Measurements from ENCODE around the gene LRRC25. TPM values are rescaled to one million over a fixed set of nuclear protein-coding genes. Genes with fewer than 3 reads are reported as not detected.

LRRC25 gene
- total RNA-seq, 1 experiment from 2014 or later, result not detected

- no peak overlapping the region for H3K4me3 Mint-ChIP-seq (ENCODE audit: unreplicated experiment)
- ChIA-PET POLR2A (no interaction called here), CTCF (interaction anchor here (0.6 kb wide), 1 partner anchor 21 kb away, joined by 3 read pairs; no protein-coding TSS in a partner anchor)
- Histone ChIP-seq H3K4me3 (ENCODE audit: low read depth, low read length) (no peak overlapping the region), H3K9me3 (no peaks in the 10 kb centered on the region), H3K36me3 (ENCODE audit: control insufficient read depth, insufficient read depth, low read length) (no peaks in the 10 kb centered on the region; the same call in 1 of the 2 replicates), H3K27me3 (replicated peaks; ENCODE audit: control insufficient read depth, insufficient read depth, low read length) (no peaks in the 10 kb centered on the region), H3K4me1 (no peaks in the 10 kb centered on the region)
- TF ChIP-seq CTCF (IDR thresholded peaks at IDR 0.05; ENCODE audit: insufficient read depth in 1 of 2, low read depth in 1 of 2, low read length in 1 of 2, severe bottlenecking in 1 of 2, unreplicated experiment in 1 of 2), result no peak
- no peaks in the 10 kb centered on the region for H3K27me3 Mint-ChIP-seq (ENCODE audit: insufficient read depth, unreplicated experiment)
- H3K27ac Mint-ChIP-seq (ENCODE audit: unreplicated experiment), result no peak overlapping the region
- DNase-seq, result no peak
- BruUV-seq (replicated peaks), result no TSS peak
- intact Hi-C loops (cut with micrococcal nuclease; ENCODE audit: unreplicated experiment), result no loop called here
- H3K36me3 Mint-ChIP-seq (ENCODE audit: insufficient read depth, unreplicated experiment), result peaks cover 18% of the 10 kb centered on the region
- H3K4me1 Mint-ChIP-seq (ENCODE audit: low read depth, unreplicated experiment), result no peaks in the 10 kb centered on the region
- H3K9me3 Mint-ChIP-seq (ENCODE audit: unreplicated experiment), result no peaks in the 10 kb centered on the region
Observed at GRCh38 chr19:18431351-18432197, 34.2 kb upstream of the LRRC25 start.

DNA sequence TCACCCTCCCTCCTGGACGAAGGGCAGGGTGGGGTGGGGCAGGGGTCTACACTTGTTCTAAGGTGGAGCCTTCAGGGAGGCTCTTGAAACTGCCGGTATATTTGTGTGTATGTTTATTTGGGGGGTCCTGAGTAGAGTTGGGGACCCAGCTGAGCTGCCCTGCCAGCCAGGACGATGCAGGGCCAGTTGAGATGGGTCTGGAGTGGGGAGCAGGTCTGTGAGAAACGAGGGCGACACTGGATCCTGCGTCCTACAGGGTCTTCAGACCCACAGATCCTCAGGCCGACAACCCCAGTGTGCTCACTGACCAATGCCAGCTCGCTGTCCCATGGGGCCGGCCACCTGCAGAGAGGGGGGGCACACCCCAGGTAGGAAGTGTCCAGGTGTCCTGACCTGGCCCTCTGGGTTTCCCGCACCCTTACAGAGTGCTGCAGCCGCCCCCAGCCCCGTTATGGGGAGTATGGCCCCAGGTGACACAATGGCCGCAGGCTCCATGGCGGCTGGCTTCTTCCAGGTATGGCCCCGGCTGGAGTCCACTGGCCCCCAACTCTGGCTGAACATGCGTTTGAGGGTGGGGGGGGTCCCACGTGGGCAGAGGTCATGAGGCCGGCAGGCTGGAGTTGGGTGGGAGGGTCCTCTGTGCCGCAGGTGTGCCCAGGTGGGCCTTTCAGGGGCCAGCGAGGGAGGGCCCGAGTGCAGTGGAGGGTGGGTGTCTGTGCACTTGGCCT, 33.2 kb upstream of the LRRC25 start:
- H3K36me3 Mint-ChIP-seq (ENCODE audit: insufficient read depth, unreplicated experiment), result peaks cover 14% of the 10 kb centered on the region
- H3K27me3 Mint-ChIP-seq (ENCODE audit: insufficient read depth, unreplicated experiment), result no peaks in the 10 kb centered on the region
- CTCF ChIA-PET, result no interaction called here
- Histone ChIP-seq H3K4me1 (no peaks in the 10 kb centered on the region), H3K9me3 (no peaks in the 10 kb centered on the region), H3K27me3 (replicated peaks; ENCODE audit: control insufficient read depth, insufficient read depth, low read length) (no peaks in the 10 kb centered on the region), H3K36me3 (ENCODE audit: control insufficient read depth, insufficient read depth, low read length) (no peaks in the 10 kb centered on the region; the same call in 1 of the 2 replicates), H3K4me3 (ENCODE audit: low read depth, low read length) (no peak overlapping the region)
- BruUV-seq (replicated peaks), result no TSS peak
- H3K4me3 Mint-ChIP-seq (ENCODE audit: unreplicated experiment), result no peak overlapping the region
- DNase-seq, result no peak
- H3K9me3 Mint-ChIP-seq (ENCODE audit: unreplicated experiment), result no peaks in the 10 kb centered on the region
- H3K4me1 Mint-ChIP-seq (ENCODE audit: low read depth, unreplicated experiment), result no peaks in the 10 kb centered on the region
- no peak for TF ChIP-seq CTCF (IDR thresholded peaks at IDR 0.05; ENCODE audit: insufficient read depth in 1 of 2, low read depth in 1 of 2, low read length in 1 of 2, severe bottlenecking in 1 of 2, unreplicated experiment in 1 of 2)
- intact Hi-C loops (cut with micrococcal nuclease; ENCODE audit: unreplicated experiment), result no loop called here
- POLR2A ChIA-PET, result no interaction called here
- H3K27ac Mint-ChIP-seq (ENCODE audit: unreplicated experiment), result no peak overlapping the region

DNA sequence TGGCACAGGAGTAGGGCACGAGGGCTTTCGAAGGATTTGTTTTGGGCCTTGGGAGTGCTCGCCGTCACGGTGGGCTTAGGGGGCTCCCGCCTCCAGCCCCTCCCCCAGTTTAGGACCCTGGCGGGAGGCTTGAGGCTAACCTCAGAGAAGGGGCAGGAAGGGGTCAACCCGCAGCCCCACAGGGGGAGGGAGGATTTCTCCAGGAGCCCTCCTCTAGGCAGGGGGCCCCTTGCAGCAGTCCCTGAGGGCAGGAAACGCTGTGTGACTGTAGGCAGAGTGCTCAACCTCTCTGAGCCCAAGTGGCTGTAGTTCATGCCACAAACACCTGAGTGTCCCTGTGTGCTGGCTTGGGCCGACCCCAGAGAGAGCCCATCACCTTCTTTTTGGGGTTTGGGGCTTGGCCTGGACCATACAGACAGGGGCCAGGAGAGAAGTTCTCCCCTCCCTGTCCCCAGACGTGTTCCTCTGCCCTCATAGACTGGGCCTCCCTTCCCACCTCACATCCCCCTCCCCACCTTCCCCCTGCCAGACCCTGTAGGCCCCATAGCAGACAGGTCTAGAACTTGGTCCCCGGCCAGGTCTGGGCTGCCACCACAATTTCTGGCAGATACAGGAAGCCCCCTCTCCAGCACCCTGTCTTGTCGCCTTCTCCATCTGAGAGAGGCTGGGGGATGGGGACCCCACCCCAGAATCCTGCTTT, 32.4 kb upstream of the LRRC25 start:
- Histone ChIP-seq H3K4me3 (ENCODE audit: low read depth, low read length) (no peak overlapping the region), H3K36me3 (ENCODE audit: control insufficient read depth, insufficient read depth, low read length) (no peaks in the 10 kb centered on the region; the same call in 1 of the 2 replicates), H3K9me3 (no peaks in the 10 kb centered on the region), H3K4me1 (no peaks in the 10 kb centered on the region), H3K27me3 (replicated peaks; ENCODE audit: control insufficient read depth, insufficient read depth, low read length) (no peaks in the 10 kb centered on the region)
- intact Hi-C loops (cut with micrococcal nuclease; ENCODE audit: unreplicated experiment), result no loop called here
- H3K27me3 Mint-ChIP-seq (ENCODE audit: insufficient read depth, unreplicated experiment), result no peaks in the 10 kb centered on the region
- H3K4me3 Mint-ChIP-seq (ENCODE audit: unreplicated experiment), result no peak overlapping the region
- peaks cover 18% of the 10 kb centered on the region for H3K36me3 Mint-ChIP-seq (ENCODE audit: insufficient read depth, unreplicated experiment)
- ChIA-PET CTCF (no interaction called here), POLR2A (no interaction called here)
- BruUV-seq (replicated peaks), result no TSS peak
- TF ChIP-seq CTCF (IDR thresholded peaks at IDR 0.05; ENCODE audit: insufficient read depth in 1 of 2, low read depth in 1 of 2, low read length in 1 of 2, severe bottlenecking in 1 of 2, unreplicated experiment in 1 of 2), result no peak
- H3K9me3 Mint-ChIP-seq (ENCODE audit: unreplicated experiment), result no peaks in the 10 kb centered on the region
- no peak overlapping the region for H3K27ac Mint-ChIP-seq (ENCODE audit: unreplicated experiment)
- H3K4me1 Mint-ChIP-seq (ENCODE audit: low read depth, unreplicated experiment), result no peaks in the 10 kb centered on the region
- no peak for DNase-seq

All from Caco-2 (cell line).